GM19372 (cell line): ENCODE results near the gene CACNB4.
"Not testable (repeated sequence)": the region's sequence is repeated elsewhere in the genome, so short reads cannot be mapped to it uniquely, and the experiment has no call there.

Experiments used
- ATAC-seq: cut with Tn5 transposase; IDR thresholded peaks from one replicate; pipeline ENCODE4 v1.9.1; 2021; ENCODE audit warnings: mild to moderate bottlenecking, low read depth, moderate library complexity; ENCODE audit not compliant: unreplicated experiment

The CACNB4 gene

DNA sequence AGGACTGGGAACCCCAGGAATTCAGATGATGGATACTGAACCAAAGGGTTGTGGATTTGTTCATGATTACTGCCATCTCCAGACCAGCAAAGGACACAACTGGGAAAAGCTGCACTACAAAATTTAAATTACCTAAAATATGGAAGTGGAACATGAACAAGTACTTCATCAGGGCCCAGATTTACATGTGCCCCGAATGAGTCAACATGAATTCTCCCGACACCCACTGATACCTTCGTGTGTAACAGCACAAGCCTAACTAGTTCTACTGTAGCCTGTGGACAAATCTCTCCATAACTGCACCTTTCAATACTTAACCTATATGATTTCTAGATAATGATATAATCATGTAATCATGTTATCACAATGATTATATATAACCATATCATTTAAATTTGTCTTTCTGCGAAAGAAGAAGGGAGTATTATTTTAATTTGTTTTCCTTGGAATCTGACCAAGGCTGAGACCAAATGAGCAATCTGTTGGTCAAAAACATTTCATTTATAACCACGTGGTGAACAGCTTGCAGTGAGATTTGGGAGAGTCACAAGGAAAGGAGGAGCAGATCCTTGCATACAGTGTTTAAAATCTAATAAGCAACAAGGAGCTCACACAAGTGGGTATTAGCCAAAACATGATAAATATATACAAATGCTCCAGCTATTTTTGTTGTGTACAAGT is 70.5 kb downstream of the CACNB4 start:
- no peak for ATAC-seq

DNA sequence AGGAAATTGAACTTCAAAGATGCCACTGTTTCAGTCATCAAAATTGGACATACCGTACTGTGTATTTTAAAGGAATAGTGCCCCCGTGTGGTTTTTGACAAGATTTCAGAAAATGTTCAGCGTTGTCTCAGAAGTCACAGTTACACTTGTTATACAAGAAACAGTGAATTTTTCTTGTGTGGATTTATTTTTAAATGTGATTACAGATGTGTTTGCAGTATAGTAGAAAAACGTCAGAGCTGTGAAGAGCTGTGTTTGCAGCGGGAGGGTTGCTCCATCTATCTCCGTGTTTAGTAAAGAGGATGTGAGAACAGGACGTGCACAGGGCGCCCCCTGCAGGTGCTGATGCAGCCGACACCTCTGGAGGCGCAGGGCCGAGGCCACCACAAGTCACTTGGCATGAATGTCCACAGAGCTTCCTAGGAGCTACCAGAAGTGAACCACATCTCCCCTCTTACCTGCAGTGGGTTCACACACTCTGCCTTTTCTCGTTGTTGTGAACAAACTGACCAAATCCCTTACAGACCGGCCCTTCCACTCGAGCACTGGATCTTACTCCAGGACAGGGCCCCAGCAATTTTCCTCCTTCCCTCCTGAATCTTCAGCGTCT is 73.1 kb downstream of the CACNB4 start:
- peak; percentile 88 for ATAC-seq

DNA sequence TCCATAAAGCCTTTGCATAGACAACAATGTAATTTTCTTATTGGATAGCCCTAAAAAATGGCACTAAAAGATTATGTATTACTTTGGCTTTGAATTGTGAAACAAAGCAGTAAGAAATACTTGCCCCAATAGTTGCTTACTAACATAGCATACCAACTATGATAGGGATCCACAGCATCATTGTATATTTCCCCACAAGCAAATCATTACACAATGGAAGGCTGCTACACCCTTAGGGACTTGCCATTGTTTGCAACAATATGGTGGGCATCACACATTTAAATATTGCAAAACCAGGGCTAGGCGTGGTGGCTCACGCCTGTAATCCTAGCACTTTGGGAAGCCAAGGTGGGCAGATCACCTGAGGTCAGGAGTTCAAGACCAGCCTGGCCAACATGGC is 74.4 kb downstream of the CACNB4 start:
- no peak for ATAC-seq

DNA sequence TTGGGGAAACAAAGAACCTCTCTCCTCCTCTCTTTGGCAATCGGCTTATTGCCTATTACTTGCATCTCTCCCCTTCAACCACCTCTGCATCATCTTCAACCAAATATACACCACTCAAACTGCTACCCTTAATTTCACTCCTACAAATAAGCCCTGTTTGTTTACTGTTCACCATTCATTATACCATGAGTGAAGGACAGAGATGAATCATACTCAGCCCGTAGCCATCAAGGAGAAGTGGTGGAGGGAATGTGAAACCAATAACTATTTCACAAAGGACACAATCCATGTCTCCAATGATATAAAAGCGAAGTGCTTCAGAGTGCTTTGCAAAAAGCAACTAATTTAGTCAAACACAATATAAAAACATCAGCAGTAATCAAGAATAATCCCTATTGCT is 76.8 kb downstream of the CACNB4 start:
- ATAC-seq = no peak

DNA sequence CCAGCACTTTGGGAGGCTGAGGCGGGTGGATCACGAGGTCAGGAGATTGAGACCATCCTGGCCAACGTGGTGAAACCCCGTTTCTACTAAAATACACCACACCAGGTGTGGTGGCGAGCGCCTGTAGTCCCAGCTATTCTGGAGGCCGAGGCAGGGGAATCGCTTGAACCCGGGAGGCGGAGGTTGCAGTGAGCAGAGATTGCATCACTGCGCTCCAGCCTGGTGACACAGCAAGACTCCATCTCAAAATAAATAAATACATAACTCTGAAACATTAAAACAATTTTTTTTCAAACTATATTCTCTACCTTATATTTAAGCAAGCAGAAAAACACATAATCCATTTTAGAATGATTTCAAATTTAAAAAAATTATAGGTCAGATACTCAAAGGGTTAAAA is 77.8 kb downstream of the CACNB4 start:
- ATAC-seq = not testable (repeated sequence)

DNA sequence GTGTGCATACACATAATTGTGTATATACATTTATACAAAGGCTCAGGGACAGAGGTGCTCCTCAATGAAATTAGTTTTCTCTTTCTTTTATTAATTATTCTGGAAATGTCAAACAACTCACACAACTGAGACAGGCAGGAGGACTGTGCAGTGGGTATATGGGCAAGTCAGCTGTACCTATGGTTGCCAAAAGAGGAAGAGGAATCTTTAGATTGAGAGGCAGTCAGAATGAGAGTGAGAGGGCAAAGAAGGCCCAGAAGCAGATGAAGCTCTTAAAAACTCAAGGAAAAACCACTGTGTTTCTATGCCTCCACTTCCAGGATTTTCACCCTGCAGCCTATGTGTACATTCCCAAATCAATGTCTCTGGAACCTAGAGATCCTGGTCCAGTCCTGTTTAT is 79.1 kb downstream of the CACNB4 start:
- ATAC-seq = peak; percentile 50

DNA sequence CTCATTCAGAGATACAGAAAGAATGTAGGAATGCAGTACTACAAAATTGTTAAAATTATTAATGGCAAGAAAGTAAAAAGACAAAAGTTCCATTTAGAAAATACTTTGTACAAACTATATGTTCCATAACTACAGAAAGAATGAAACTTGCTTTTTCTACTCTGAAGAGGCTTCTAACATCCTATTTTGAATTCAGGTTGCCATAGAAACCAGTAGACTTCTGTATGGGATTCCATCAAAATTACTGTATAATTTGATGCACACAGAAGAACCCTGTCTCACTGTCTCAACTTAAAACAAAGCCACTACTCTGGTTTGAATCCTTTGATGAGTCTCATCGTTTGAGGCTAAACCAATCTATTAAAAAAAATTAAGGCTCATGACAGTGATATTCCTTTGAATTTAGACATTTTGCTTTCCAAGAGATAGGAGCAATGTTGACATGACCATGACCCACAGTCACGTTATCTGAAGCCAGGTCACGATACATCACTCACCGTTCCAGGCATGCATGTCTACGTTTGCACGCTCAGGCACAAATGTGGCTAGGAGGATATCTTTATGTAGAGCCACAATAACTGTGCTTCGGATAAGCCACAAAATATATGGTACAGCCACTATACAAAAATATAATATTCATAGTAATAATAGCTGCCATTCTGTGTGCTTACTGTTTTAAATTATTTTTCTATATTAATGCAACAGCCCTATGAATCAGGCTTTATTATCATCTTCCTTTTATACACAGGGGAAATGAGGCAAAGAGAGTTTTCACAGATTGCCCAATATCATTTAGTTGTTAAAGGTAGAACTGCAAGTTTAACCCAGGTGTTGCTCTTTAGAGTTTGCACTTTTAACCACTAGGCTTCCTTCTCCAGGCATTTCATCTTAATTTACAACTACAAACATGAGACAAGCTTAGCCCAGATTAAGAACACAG is 82.4 kb downstream of the CACNB4 start:
- no peak for ATAC-seq

DNA sequence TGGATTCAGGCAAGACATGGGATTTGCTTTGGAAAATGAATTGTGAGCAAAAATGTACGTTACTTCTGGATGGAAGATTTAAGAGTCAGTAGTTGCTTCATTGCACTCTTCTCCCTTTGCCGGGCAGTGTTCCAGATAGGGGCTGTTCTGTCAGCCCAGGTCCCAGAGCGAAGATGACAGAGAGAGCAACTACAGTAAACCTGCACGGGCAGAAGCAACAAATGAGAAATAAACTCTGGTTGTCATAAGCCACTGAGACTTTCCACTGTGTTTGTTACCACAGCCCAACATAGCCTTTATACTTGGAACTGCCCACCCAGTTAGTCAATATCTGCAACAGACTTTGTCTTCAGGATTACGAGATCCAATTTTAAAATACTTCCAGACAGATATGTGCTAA is 83.3 kb downstream of the CACNB4 start:
- no peak for ATAC-seq

DNA sequence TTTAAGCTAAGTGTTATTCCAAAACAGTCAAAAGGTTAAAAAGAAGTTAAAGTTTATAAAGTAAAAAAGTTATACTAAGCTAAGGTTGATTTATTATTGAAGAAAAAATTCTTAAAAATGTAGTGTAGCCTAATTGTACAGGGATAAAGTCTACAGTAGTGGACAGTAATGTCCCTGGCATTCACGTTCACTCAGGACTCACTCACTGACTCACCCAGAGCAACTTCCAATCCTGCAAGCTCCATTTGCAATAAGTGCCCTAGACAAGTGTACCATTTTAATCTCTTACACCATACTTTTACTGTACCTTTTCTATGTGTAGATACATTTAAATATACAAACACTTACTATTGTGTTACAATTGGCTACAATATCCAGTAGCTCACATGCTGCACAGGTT is 86.1 kb downstream of the CACNB4 start:
- ATAC-seq = no peak

DNA sequence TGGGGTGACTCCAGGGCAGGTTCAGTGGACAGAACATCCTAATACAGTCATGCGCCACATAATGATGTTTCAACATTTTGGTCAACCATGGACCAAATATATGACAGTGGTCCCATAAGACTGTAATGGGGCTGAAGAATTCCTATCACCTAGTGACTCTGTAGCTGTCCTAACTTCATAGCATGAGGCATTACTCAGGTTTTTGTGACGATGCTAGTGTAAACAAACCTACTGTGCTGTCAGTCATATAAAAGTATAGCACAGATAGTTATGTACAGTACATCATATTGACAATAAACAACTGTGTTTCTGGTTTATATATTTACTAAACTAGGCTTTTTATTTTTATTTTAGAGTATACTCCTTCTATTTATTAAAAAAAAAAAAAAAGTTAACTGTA is 87.1 kb downstream of the CACNB4 start:
- no peak for ATAC-seq

DNA sequence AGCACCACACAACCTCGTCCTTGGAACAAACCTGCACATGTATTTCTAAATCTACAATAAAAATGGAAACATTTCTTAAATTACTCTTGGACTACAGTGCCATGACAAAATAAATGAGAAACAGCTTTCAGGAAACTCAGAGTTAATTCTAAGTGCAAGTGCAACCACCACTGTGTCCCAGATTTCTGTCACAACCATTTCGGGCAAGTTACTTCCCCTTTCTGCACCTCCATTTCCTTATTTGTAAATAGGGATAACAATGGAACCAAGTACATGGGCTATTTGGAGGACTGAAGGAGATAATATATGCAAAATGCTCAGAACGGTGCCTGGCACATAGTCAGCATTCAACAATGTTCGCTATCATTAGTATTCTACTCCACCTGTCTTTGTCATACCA is 93.2 kb downstream of the CACNB4 start:
- no peak for ATAC-seq

DNA sequence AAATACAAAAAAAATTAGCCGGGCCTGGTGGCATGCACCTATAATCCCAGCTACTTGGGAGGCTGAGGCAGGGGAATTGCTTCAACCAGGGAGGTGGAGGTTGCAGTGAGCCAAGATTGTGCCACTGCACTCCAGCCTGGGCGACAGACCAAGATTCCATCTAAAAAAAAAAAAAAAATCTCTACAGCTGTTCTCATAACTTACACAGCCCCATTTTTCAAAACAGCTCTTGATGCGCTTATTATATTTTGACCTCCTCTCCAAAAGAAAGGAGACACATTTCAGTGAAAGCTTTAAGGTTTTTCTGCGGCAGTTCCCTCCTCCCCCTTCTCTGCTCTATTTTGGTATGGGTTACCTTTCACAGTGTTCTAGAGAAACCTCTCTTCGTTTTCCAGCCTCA is 95.6 kb downstream of the CACNB4 start:
- ATAC-seq = not testable (repeated sequence)

DNA sequence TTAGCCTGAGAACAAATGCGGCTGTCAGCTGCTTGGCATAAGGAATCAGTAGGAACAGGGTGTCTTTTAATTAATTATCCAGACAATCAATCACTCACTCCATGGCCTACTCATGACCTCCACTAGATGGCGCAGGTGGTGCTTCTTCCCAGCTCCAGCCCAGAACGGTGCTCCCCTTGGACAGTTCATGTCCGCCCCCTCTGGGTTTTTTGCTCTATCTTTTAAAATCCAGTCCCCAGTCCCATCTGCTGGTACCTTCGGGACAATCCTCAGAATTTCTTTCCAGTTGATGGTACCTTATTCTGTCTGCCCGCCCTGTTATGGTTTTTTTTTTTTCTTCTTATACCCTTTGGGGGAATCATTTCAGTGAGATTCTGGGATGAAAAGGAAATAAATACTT is 99.8 kb downstream of the CACNB4 start:
- peak; percentile 76 for ATAC-seq

DNA sequence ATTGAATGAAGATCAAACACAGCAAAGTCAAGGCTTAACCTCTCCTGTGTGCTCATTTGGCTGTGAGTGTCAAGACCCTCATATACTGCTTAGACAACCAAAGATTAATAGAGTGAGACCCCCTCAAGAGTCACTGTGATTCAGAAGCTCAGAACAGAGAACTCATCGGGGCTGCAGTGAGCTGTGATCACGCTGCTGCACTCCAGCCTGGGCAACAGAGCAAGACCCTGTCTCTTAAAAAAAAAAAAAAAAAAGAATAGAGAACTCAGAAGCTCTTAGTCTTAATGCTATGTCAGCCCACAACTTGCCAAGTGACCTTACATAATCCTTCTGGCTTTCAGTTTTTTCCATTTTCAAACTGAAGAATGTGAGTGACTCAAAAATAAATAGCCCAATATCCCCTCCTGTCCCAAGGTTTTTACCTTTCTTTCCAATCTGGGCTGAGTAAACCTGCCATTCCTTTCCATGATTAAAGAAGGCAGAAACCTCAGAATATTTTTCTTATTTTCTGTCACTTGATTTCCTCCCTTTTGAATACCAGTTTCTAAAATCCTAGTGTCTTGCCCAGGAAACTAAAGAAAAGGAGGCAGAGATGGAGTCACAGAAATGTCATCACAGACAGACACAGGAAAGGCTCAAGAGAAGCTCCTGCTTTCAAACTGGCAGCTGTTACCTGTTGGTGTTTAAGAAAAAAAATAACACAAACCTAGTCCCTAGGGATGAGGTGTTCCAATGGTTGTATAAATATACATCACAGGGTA is 102.4 kb downstream of the CACNB4 start:
- ATAC-seq = no peak

DNA sequence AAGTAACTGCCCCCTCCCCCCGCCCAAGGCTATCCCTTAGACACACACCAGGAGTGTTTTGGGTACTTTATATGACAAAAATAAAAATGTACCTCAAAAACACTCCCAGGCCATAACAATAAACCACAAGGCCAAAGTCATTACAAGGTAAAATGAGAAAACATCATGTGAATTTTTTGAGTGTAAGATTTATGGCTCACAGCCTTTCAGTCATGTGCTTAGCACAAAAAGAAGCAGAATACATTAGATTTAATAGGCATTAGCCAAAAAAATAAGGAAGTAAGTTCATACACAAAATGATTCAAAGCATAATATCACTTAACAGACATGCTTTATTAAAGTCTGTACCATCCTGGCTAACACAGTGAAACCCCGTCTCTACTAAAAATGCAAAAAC is 103.7 kb downstream of the CACNB4 start:
- ATAC-seq = no peak

DNA sequence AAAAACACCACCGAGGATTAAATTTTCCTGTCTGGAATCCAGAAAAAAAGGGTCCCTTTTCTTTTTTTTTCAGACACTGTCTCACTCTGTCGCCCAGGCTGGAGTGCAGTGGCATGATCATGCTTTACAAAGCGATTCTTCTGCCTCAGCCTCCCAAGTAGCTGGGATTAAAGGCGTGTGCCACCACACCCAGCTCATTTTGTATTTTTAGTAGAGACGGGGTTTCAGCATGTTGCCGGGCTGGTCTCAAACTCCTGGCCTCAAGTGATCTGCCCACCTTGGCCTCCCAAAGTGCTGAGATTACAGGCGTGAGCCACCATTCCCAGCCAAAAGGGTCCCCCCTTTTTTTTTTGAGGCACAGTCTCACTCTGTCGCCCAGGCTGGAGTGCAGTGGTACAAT is 104.7 kb downstream of the CACNB4 start:
- not testable (repeated sequence) for ATAC-seq

DNA sequence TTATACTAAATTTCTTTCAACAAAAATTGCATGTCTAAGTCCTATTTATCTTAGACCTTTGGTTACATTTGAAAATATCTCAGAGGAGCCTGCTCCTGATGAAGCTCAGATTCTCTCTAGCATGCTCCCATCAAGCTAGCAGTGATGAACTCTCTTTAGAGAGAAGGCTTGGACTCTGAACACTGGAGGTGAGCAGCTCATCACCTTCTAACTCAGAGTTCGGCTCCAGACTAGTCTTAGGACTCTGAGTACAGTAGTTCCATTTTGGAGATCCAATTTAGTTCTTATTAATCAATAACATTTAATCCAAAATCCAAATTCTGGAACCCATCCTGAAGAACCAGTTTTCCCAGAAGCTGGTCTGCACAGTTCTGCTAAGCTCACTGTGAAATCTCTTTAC is 107.8 kb downstream of the CACNB4 start:
- ATAC-seq = no peak

DNA sequence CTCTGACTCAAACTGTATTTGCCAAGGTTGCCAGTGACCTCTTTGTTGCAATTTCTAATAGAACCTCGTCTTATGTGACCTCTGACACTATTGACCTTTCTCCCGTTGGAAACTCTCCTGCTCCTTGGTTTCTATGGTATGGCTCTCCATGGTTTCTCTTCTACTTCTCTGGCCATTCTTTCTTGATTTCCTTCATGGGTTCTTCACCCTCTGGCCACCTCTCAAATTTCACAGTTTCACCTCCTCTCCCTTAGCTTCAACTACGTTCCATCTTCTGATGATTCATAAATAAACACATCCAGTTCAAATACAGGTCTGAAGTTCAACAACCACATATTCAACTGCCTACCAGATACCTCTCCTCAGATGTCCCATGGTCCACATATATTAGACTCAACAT is 109.5 kb downstream of the CACNB4 start:
- ATAC-seq = no peak

DNA sequence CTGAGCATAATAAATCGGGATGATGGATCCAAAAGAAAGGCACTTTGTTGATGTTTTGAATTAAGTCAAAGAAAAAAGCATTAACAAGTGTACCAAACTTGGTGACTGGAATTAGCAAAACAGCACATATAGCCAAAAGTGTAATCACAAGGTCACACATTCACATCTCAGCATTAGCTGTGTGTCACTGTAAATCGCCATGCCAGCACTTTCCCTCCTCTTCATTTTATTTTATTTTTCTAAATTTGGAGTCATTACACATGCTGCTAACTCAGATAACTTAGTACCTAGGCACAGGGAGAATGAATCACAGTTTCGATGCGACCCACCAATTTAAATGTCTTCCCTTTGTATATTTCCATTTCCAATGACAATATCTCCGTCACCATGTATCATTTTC is 111.4 kb downstream of the CACNB4 start:
- no peak for ATAC-seq

DNA sequence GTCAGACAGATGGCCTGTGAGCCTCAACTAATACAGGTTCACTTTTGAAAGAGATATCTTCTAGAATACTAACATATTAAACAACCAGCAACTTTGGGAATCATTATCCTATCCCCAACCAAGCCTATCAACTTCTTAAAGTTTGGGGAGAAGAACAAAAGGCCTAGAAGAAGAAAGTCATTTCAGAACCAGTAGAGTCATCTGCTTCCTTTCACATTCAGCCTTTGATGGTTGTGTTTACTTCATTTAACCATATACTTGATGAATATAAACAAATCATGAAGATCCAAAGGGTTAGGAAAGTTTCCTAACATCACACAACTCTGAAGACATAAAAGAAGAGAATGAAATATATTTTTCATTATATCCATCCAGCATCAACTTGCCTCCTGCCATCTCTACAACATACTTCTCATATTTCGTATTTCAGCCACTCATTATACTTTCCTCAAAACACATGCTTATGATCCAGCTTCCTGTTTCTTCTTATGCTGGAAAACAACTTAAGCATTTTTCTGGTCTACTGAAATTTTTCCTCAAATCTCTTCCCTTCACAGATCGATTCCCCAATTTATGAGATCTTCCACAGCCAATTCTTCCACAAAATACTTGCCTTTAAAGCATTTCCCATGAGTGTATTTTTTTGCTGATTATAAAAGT is 114.3 kb downstream of the CACNB4 start:
- no peak for ATAC-seq
